ENCODE results near the gene SPEM3.

SPEM3 gene

DNA sequence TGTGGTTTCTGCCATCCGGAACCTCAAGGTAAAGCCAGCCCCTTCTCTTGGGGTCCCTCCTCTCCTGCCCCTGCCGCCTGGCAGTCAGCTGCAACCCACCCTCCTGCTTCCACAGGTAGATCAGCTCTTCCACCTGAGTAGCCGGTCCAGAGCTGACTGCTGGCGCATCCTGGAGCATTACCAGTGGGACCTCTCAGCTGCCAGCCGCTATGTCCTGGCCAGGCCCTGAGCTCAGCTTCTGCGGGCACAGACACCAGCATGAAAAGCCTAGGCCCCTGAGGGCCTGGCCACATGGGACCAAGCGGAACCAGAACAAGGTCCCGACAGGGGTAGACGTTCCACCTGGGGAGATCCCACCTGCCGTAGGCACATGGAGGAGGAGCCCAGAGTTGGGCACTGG, 39.8 kb upstream of the SPEM3 start:
- Histone ChIP-seq H3K79me2 (ENCODE audit: low read length) (no peaks in the 10 kb centered on the region), H3K4me1 (ENCODE audit: low read length) (peaks cover 7% of the 10 kb centered on the region; the same call in 1 of the 2 replicates), H3K27me3 (ENCODE audit: low read depth, low read length) (no peaks in the 10 kb centered on the region), H3K9me3 (ENCODE audit: insufficient read depth, low read length) (no peaks in the 10 kb centered on the region), H3K9ac (ENCODE audit: low read length) (no peak overlapping the region), H3K36me3 (replicated peaks; ENCODE audit: low read depth, low read length) (no peaks in the 10 kb centered on the region), H3K4me2 (ENCODE audit: low read length) (no peak overlapping the region), H2AFZ (ENCODE audit: low read depth, low read length) (no peak overlapping the region), H3K27ac (ENCODE audit: low read length) (no peak overlapping the region), H4K20me1 (ENCODE audit: insufficient read depth, low read length) (no peaks in the 10 kb centered on the region), H3K4me3 (ENCODE audit: low read length) (no peak overlapping the region)
- TF ChIP-seq, protein P1, sequence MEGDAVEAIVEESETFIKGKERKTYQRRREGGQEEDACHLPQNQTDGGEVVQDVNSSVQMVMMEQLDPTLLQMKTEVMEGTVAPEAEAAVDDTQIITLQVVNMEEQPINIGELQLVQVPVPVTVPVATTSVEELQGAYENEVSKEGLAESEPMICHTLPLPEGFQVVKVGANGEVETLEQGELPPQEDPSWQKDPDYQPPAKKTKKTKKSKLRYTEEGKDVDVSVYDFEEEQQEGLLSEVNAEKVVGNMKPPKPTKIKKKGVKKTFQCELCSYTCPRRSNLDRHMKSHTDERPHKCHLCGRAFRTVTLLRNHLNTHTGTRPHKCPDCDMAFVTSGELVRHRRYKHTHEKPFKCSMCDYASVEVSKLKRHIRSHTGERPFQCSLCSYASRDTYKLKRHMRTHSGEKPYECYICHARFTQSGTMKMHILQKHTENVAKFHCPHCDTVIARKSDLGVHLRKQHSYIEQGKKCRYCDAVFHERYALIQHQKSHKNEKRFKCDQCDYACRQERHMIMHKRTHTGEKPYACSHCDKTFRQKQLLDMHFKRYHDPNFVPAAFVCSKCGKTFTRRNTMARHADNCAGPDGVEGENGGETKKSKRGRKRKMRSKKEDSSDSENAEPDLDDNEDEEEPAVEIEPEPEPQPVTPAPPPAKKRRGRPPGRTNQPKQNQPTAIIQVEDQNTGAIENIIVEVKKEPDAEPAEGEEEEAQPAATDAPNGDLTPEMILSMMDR (IDR thresholded peaks at IDR 0.05; ENCODE audit: low read depth, low read length) = no peak
- TF ChIP-seq EZH2phosphoT487 (IDR thresholded peaks at IDR 0.05; ENCODE audit: low read depth) = no peak

DNA sequence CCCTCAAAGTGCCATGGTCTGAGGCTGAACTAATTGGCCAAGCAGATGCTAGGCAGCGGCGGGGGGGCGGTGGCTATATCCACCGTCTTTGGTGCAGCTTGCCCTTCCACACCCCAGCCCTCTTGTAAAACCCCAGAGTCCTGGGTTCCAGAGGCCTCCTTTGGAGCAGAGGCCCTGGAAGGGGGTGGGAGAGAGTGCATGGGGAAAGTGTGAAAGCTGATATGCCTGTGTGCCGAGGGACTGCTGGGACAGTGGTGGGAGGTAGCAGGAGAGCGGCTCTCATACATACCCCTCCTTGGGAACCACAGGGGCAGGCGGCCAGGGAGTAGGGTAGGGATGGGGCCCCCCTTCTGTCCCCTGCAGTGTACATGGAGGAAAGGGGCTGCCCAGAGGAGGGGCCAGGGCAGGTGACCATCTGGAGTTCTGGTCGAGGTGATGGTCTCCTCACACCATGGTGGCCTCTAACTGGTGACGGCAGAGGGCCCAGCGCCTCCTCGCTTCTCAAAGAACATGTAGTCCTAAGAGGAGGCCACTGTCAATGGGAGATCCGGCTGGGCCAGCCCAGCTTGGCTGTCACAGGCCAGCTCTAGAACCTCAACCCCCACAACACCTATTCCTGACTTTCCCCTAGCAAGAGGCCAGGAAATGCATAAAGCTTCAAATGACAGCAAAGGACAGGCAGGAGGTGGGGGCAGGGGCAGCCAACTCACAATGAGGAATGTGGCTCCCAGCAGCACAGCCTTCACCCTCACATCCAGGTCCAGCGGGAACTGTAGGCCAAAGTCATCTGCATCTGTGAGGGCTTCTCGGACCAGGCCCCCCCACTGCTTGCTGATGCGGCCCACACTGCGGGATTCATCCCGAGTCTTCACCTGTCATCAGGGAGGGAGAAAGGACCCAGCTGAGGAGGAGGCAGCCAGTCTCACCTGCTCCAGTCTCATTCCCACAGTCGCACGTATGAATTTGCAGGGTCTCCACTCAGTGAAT, 38.4 kb upstream of the SPEM3 start:
- H3K4me1 ChIP-seq (ENCODE audit: low read length) = peaks cover 7% of the 10 kb centered on the region; the same call in 1 of the 2 replicates
- no peaks in the 10 kb centered on the region for H3K79me2 ChIP-seq (ENCODE audit: low read length)
- H3K36me3 ChIP-seq (replicated peaks; ENCODE audit: low read depth, low read length) = no peaks in the 10 kb centered on the region
- H3K27ac ChIP-seq (ENCODE audit: low read length) = no peak overlapping the region
- no peaks in the 10 kb centered on the region for H3K9me3 ChIP-seq (ENCODE audit: insufficient read depth, low read length)
- H3K27me3 ChIP-seq (ENCODE audit: low read depth, low read length) = no peaks in the 10 kb centered on the region
- H3K4me3 ChIP-seq (ENCODE audit: low read length) = no peak overlapping the region
- no peak overlapping the region for H2AFZ ChIP-seq (ENCODE audit: low read depth, low read length)
- no peak overlapping the region for H3K9ac ChIP-seq (ENCODE audit: low read length)
- no peak for TF ChIP-seq EZH2phosphoT487 (IDR thresholded peaks at IDR 0.05; ENCODE audit: low read depth)
- no peaks in the 10 kb centered on the region for H4K20me1 ChIP-seq (ENCODE audit: insufficient read depth, low read length)
- H3K4me2 ChIP-seq (ENCODE audit: low read length) = no peak overlapping the region

GRCh38 chr17:7391307-7391706, 37.4 kb upstream of the SPEM3 start:
- no peak for TF ChIP-seq EZH2phosphoT487 (IDR thresholded peaks at IDR 0.05; ENCODE audit: low read depth)
- TF ChIP-seq, protein P1 (IDR thresholded peaks at IDR 0.05; ENCODE audit: low read depth, low read length) = no peak
- no peak overlapping the region for H3K4me2 ChIP-seq (ENCODE audit: low read length)
- no peak overlapping the region for H2AFZ ChIP-seq (ENCODE audit: low read depth, low read length)
- H3K4me1 ChIP-seq (ENCODE audit: low read length) = peaks cover 7% of the 10 kb centered on the region; the same call in 1 of the 2 replicates
- H3K9ac ChIP-seq (ENCODE audit: low read length) = no peak overlapping the region
- H3K79me2 ChIP-seq (ENCODE audit: low read length) = no peaks in the 10 kb centered on the region
- H4K20me1 ChIP-seq (ENCODE audit: insufficient read depth, low read length) = no peaks in the 10 kb centered on the region
- H3K9me3 ChIP-seq (ENCODE audit: insufficient read depth, low read length) = no peaks in the 10 kb centered on the region
- H3K4me3 ChIP-seq (ENCODE audit: low read length) = no peak overlapping the region
- no peaks in the 10 kb centered on the region for H3K36me3 ChIP-seq (replicated peaks; ENCODE audit: low read depth, low read length)
- H3K27me3 ChIP-seq (ENCODE audit: low read depth, low read length) = no peaks in the 10 kb centered on the region
- H3K27ac ChIP-seq (ENCODE audit: low read length) = no peak overlapping the region

GRCh38 chr17:7392696-7393612, 35.7 kb upstream of the SPEM3 start:
- Histone ChIP-seq H3K9ac (ENCODE audit: low read length) (peak overlapping the region; percentile 71), H3K4me2 (ENCODE audit: low read length) (peak overlapping the region; percentile 88), H3K4me1 (ENCODE audit: low read length) (peaks cover 7% of the 10 kb centered on the region; the same call in 1 of the 2 replicates), H3K36me3 (replicated peaks; ENCODE audit: low read depth, low read length) (no peaks in the 10 kb centered on the region), H3K27ac (ENCODE audit: low read length) (no peak overlapping the region), H3K27me3 (ENCODE audit: low read depth, low read length) (no peaks in the 10 kb centered on the region), H4K20me1 (ENCODE audit: insufficient read depth, low read length) (no peaks in the 10 kb centered on the region), H2AFZ (ENCODE audit: low read depth, low read length) (no peak overlapping the region), H3K9me3 (ENCODE audit: insufficient read depth, low read length) (no peaks in the 10 kb centered on the region), H3K4me3 (ENCODE audit: low read length) (peak overlapping the region; percentile 82), H3K79me2 (ENCODE audit: low read length) (no peaks in the 10 kb centered on the region)
- TF ChIP-seq, protein P1 (IDR thresholded peaks at IDR 0.05; ENCODE audit: low read depth, low read length) = no peak
- TF ChIP-seq EZH2phosphoT487 (IDR thresholded peaks at IDR 0.05; ENCODE audit: low read depth) = no peak
